SU-DHL-6 (cell line): ENCODE measurements around the gene EXOC6.

ENCODE experiments used
- H2AFZ ChIP-seq: fragments of 200-600 bp; sonication (generic); 2 replicates; pipeline ENCODE4 v1.6.1; 2014; ENCODE audit warnings: low read depth, mild to moderate bottlenecking, moderate library complexity, mixed read lengths, antibody characterized with exemption, low read length; ENCODE audit not compliant: severe bottlenecking
- H3F3A ChIP-seq: fragments of 200-600 bp; shearing (Covaris generic); 2 replicates; pipeline ENCODE4 v1.6.0; 2016; ENCODE audit warnings: antibody characterized with exemption, mild to moderate bottlenecking; ENCODE audit not compliant: insufficient read depth
- H3K27ac ChIP-seq: fragments of 200-600 bp; sonication (generic); 2 replicates; pipeline ENCODE4 v1.5.1; 2016; ENCODE audit warnings: low read depth, mild to moderate bottlenecking, low read length, moderate library complexity, mixed read lengths
- H3K27me3 ChIP-seq: fragments of 200-600 bp; sonication (generic), shearing (Covaris generic); 2 replicates; pipeline ENCODE4 v1.6.0; 2014; ENCODE audit warnings: mild to moderate bottlenecking, low read length
- H3K36me3 ChIP-seq: fragments of 200-600 bp; sonication (generic); 2 replicates; pipeline ENCODE4 v1.6.1; 2014; ENCODE audit warnings: mild to moderate bottlenecking, low read length, mixed read lengths
- H3K4me2 ChIP-seq: fragments of 300-600, 200-600 bp; shearing (Covaris generic), sonication (generic); 2 replicates; pipeline ENCODE4 v1.6.0; 2014; ENCODE audit warnings: low read length, low read depth, mild to moderate bottlenecking; ENCODE audit not compliant: poor library complexity, severe bottlenecking
- H3K4me3 ChIP-seq: fragments of 200-600 bp; sonication (generic); 2 replicates; pipeline ENCODE4 v1.5.1; 2014; ENCODE audit warnings: antibody characterized with exemption, low read length, mild to moderate bottlenecking, mixed read lengths; ENCODE audit not compliant: insufficient read depth, poor library complexity, severe bottlenecking
- H3K79me2 ChIP-seq: fragments of 200-600 bp; sonication (generic); 2 replicates; pipeline ENCODE4 v1.6.1; 2014; ENCODE audit warnings: mild to moderate bottlenecking, low read length, moderate library complexity; ENCODE audit not compliant: insufficient read depth
- H3K9ac ChIP-seq: fragments of 200-600 bp; sonication (generic); 2 replicates; pipeline ENCODE4 v1.7.0; 2014; ENCODE audit warnings: mild to moderate bottlenecking, low read length
- H3K9me2 ChIP-seq: fragments of 200-600 bp; sonication (generic); replicated peaks from 2 replicates; pipeline ENCODE4 v1.6.1; 2014; ENCODE audit warnings: low read length; ENCODE audit not compliant: insufficient read depth
- H3K9me3 ChIP-seq: fragments of 200-600 bp; sonication (generic); 2 replicates; pipeline ENCODE4 v1.6.1; 2014; ENCODE audit warnings: low read length, mixed read lengths; ENCODE audit not compliant: insufficient read depth
- H4K20me1 ChIP-seq: fragments of 200-600 bp; sonication (generic); 2 replicates; pipeline ENCODE4 v1.6.1; 2014; ENCODE audit warnings: low read depth, mild to moderate bottlenecking, antibody characterized with exemption, low read length, moderate library complexity, mixed read lengths
- CTCF ChIP-seq: fragments of 200-600 bp; sonication (generic); IDR thresholded peaks from one replicate; pipeline ENCODE4 v1.5.1; 2017; ENCODE audit warnings: antibody characterized with exemption, mild to moderate bottlenecking, low read length, moderate library complexity; ENCODE audit not compliant: insufficient read depth, poor library complexity, severe bottlenecking
- EZH2phosphoT487 ChIP-seq: fragments of 200-600 bp; sonication (generic), shearing (Covaris generic); conservative IDR thresholded peaks from 2 replicates; pipeline ENCODE4 v1.6.1; 2018; ENCODE audit warnings: mild to moderate bottlenecking, antibody characterized with exemption, low read length, moderate library complexity, mixed read lengths

Gene EXOC6

GRCh38 chr10:93073539-93074146, 225.3 kb downstream of the EXOC6 start, which contains the start of gene CYP26A1:
Gene CYP26A1 (plus strand): TSS chr10:93073893. CDS start chr10:93073935, 42 bp downstream.
- H2AFZ ChIP-seq: peak within 1 kb of the TSS; percentile 29
- peak within 1 kb of the TSS; percentile 30; the same call in 1 of the 2 replicates for H3K9ac ChIP-seq

GRCh38 chr10:93074147-93074596, 225.9 kb downstream of the EXOC6 start:
- Histone ChIP-seq H3K4me3 (peak overlapping the region; percentile 35), H3K27me3 (no peaks in the 10 kb centered on the region), H3K9me3 (no peaks in the 10 kb centered on the region), H3K79me2 (no peaks in the 10 kb centered on the region), H3K4me2 (peak overlapping the region; percentile 58), H2AFZ (peak overlapping the region; percentile 29), H3K27ac (no peak overlapping the region), H3K36me3 (no peaks in the 10 kb centered on the region), H3K9ac (peak overlapping the region; percentile 30; the same call in 1 of the 2 replicates), H3F3A (no peaks in the 10 kb centered on the region), H3K9me2 (no peaks in the 10 kb centered on the region), H4K20me1 (no peaks in the 10 kb centered on the region)
- TF ChIP-seq EZH2phosphoT487: no peak
- TF ChIP-seq CTCF: no peak

More at GRCh38 chr10:93073539-93074146, 225.3 kb downstream of the EXOC6 start, which contains the start of gene CYP26A1:
- Histone ChIP-seq H3K9me2 (no peaks in the 10 kb centered on the region), H3K79me2 (no peaks in the 10 kb centered on the region), H3K36me3 (no peaks in the 10 kb centered on the region), H4K20me1 (no peaks in the 10 kb centered on the region), H3K27me3 (no peaks in the 10 kb centered on the region), H3F3A (no peaks in the 10 kb centered on the region), H3K4me3 (peak within 1 kb of the TSS; percentile 35), H3K27ac (no peak within 1 kb of the TSS), H3K9me3 (no peaks in the 10 kb centered on the region), H3K4me2 (peak within 1 kb of the TSS; percentile 58)
- TF ChIP-seq EZH2phosphoT487 (no peak), CTCF (no peak)

GRCh38 chr10:93074597-93075368, 226.5 kb downstream of the EXOC6 start:
- H3K4me2 ChIP-seq: peak overlapping the region; percentile 58
- H3K9me3 ChIP-seq: no peaks in the 10 kb centered on the region
- no peak overlapping the region for H3K27ac ChIP-seq
- H3K36me3 ChIP-seq: no peaks in the 10 kb centered on the region
- H4K20me1 ChIP-seq: no peaks in the 10 kb centered on the region
- H3K79me2 ChIP-seq: no peaks in the 10 kb centered on the region
- no peaks in the 10 kb centered on the region for H3K27me3 ChIP-seq
- no peak overlapping the region for H3K9ac ChIP-seq
- no peaks in the 10 kb centered on the region for H3K9me2 ChIP-seq
- no peak overlapping the region for H3K4me3 ChIP-seq
- no peak overlapping the region for H2AFZ ChIP-seq
- no peaks in the 10 kb centered on the region for H3F3A ChIP-seq
- TF ChIP-seq CTCF (no peak), EZH2phosphoT487 (no peak)
